Suppressor macrophage treated with lipopolysaccharide for 4 hours (primary cell): ENCODE data around the gene SLC35F1.
"Not testable (repeated sequence)": the region's sequence is repeated elsewhere in the genome, so short reads cannot be mapped to it uniquely, and the experiment has no call there.

Experiments used
- DNase-seq: peaks from one replicate; pipeline ENCODE4 v3.0.0-alpha.2; 2020

The SLC35F1 gene

DNA sequence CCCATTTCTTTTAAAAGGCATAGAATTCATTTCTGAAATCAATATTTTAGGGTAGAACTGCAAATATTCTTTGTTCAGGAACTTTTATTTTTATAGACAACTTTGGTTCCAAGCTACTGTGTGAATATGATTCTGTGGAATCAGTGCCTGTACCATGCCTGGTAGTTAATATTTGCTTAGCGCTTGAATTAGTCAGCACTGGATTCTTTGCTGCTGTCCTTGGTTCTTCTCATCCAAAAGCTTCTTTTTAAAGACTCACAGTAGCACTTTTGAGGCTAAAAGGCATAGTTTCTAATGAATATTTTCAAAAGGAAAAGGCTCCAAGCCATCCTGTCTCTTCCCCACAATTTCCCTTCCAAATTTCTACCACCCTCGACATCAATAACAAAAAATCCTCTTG, 109.5 kb downstream of the SLC35F1 start:
- no peak for DNase-seq

DNA sequence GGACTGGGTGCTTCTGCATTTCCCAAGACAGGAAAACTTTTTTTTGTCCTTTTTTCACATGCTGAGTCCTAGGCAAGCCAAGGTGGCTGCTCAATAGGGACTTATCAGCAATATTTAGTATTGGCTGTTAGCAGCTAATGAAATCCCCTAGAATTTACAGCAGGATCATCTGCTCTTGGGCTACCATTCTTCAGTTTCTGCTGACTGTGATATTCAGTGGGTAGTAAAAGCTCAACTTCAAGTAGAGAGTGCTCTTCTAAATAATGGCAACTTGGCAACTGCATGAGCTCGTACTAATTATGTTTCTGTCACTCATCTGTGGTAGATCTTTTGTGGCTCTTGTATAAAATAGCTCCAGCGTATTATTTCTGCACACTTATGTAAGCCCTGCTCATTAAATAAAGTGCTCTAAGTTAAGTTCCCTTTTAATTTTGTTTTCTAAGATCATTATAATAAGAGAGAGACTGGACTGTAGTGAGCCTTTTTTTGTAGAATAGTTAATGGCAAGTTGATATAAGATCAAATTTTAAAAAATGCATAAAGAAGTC, 110.3 kb downstream of the SLC35F1 start:
- no peak for DNase-seq

DNA sequence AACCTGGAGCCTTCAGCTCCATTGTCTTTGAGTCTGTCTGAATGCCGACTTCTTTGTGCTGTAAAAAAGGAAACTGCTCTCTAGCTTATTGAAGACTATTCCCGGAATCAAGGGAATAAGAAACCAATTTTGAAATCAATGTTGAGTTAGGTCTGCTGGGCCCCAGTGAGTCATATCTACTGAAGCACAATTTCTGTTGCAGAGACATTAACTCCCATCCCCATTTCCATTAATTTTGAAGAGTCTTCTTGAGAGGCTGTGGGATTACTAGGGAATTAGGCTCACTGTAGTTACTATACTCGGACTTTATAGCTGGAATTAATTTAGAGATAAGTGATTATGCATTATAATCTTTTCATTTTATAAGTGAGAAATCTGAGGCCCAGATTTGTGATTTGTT, 116.7 kb downstream of the SLC35F1 start:
- DNase-seq = no peak

DNA sequence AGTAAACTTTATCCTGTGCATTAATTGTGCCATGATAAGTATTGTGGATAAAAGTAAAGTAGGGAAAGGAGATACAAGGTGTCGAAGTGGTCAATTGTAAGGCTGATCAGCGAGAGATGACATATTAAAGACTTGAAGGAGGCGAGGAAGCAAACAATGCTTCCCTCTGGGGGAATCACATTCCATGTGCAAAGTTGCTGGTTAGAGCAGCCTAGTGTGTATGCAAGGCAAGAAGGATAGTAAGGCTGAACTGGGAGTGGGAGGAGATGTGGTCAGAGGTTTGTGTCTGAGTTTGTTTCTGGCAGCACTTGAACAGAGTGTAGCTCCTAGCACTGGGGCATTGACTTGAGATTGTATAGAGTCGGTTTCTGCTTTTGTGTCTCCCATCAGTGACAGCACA, 122.9 kb downstream of the SLC35F1 start:
- DNase-seq = no peak

DNA sequence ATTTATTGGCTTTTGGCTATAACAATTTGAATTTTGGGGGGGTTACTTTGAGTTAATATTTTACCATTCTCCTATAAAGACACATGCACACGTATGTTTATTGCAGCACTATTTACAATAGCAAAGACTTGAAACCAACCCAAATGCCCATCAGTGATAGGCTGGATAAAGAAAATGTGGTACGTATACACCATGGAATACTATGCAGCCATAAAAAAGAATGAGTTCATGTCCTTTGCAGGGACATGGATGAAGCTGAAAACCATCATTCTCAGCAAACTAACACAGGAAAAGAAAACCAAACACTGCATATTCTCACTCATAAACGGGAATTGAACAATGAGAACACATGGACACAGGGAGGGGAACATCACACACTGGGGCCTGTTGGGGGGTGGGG, 130.4 kb downstream of the SLC35F1 start:
- DNase-seq = not testable (repeated sequence)

DNA sequence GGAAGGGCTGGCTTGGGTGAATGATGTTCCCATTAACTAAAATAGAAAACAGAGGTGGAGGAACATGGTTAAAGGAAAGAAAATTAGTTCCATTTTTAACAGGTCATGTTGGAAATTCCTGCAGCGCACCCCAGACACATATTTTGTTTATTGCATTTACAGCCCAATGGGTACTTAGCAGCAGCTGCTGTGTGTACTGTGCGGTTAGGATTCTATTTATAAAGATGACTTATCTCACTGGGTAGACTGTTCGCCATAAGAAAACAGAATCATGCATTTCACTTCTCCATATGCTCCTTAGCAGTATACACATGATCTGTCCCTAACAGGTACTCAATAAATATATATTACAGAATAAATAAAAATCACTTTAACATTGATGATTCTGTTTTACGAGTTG, 135.8 kb downstream of the SLC35F1 start:
- DNase-seq = no peak

DNA sequence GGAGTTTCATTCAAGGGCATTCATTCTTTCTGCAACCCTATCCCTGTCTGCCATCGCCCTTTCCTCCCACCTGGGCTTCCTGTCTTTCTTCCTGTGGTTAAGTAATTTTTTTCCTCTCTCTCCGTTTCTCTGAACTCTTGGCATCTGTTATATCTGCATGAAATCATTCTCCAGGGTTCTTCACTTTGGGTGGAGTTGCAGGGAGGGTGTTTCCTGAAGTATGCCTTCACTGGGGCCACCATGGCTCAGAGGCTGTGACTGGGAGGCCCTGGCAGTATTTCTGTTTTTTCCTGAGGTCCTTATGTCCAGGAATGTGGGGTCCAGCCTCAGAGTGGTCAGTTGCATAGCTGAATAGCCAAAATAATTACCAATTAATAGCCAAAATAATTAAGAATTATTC, 137.2 kb downstream of the SLC35F1 start:
- DNase-seq = no peak

DNA sequence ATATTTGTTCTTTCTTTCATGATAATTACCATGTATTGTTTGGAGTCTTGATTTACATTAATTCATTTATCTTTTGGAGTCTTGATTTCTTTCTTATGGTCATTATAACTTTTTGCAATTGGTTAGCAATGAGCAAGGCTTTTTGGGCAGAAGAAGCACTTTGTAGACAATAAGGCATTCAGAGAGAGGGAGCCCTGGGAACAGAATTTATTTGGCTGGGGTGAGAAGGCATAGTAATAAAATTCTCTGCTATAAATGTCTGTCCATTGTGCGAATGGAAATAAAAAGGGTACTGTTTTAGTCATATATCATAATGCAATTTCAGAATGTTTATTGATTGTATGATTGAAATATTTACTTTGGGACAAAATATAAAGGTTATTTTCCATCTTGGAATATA, 147.0 kb downstream of the SLC35F1 start:
- no peak for DNase-seq

DNA sequence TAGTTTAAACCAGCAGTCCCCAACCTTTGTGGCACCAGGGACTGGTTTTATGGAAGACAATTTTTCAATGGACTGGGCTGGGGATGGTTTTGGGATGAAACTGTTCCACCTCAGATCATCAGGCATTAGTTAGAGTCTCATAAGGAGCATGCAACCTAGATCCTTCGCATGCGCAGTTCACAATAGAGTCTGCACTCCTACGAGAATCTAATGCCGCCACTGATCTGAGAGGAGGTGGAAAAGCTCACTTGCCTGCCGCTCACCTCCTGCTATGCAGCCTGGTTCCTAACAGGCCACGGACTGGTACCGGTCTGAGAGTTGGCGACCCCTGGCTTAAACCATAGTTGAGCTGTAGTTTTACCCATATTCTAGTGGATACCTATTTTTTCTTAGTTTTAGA, 154.6 kb downstream of the SLC35F1 start:
- DNase-seq = no peak

DNA sequence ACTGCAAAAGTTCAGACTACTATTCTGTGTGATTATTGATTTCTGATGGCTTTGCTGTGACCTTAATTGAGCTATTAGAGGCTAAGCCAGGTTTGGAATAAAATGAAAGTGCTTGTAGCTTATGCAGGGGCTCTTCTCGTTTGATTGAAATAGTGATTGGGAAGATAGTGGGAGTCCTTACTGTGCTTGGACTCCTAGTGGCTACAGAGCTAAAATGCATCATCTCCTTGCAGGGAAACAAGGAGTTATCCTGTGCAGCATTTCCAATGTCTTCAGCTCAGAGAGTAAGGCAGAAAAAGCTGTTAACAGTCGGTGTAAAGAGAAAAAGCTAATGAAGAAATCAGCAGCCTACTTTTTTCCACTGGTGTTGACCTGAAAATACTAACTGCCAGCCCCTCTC, 173.5 kb downstream of the SLC35F1 start:
- DNase-seq = no peak

DNA sequence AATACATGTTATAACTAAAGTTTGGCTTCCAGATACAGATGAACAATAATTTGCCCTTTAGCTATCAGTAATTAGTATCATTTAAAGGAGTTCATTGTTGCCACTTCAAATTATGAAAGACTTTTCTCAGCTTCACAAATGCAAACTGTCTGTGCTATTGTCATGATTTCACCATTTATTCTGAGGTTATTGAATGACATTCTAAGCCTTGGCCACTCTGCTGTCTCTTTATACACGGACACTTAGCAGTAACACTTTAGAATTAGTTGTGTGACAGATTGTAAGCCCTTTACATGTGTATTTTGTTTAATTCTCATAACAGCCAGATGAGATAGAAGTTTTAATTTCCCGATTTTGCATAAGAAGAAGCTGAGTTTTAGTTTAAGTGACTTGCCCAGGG, 176.6 kb downstream of the SLC35F1 start:
- no peak for DNase-seq

DNA sequence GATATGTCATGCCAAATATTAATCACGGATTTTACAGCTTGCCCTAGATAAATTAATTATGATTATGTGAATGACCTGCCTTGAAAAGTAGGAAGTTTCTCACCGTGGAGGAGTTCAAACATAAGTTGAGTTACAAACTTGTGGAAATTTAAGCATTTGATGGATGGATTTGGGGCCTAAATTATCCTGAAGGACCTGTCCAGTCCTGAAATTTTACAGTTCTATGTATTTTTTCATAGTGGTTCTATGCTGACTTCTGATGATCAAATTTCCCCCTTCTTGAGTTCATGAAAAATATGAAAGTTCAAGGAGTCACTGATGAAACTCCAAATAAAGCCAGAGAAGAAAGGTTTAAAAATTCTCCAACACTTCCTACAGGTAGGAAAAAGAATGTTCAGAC, 178.6 kb downstream of the SLC35F1 start:
- no peak for DNase-seq

DNA sequence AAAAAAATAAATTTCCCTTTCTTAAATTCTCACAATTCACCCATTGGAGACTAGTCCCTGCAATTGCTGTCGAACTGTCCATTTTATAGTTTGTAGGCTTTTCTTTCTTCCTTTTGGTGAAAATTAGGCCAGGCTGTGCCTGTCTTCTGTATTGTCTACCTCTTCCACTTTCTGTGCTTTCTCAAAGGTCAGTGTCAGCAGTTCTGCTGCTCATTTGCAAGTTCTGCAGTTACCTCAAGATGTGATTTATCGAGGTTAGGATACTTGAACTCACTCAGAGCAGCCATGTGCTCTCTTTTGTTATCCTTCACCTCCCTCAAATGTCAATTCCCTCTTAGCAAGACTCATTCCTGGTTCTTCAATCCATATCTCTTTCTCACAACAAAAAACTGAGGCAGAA, 179.1 kb downstream of the SLC35F1 start:
- no peak for DNase-seq

DNA sequence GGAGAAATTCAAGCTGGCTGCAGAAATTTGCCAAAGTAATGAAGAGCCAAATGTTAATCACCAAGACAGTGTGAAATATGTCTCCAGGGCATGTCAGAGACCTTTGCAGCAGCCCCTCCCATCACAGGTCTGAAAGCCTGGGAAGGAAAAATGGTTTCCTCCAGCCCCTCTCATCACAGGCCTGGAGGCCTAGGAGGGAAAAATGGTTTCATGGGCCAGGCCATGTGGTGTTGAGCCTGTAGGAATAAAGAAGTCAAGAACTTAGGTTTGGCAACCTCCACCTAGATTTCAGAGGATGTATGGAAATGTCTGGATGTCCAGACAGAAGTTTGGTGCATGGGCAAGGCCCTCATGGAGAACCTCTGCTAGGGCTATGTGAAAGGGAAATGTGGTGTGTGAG, 185.0 kb downstream of the SLC35F1 start:
- no peak for DNase-seq

DNA sequence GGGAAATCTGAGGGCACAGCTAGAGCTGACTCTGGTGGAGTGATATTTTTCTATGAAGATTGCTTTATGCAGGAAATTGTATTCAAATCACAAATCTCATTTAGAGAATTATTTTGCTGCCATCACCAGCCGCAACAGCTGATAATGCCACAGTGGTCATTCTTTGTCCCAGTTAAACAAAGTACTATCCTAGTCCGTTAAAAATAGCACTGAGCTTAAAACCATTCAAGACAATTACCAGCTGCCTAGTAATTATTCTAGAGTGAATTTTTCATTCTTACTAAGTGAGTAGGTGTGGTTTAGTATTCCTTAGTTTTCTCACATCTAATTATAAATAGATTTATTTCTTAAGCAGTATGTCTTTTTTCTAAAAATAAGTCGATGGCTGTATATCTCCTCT, 190.5 kb downstream of the SLC35F1 start:
- DNase-seq = no peak

DNA sequence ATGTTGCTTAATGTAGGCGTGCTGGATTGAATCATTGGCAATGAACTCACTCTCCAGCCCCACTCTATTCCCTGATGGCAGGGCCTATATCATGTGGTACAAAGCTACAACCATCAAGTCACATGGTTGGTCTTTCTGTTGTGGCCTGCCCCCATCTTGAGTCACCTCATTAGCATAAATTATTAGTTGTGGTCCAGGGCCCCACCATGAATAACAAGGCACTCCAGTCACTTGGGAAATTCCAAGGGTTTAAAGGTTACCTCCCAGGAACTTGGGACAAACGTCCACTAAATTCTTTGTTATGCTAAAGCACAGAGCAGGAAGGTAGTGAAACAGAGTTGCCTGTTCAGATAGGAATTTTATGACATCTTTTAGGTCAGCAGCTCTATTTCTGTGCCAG, 193.7 kb downstream of the SLC35F1 start:
- peak; percentile 0 for DNase-seq

DNA sequence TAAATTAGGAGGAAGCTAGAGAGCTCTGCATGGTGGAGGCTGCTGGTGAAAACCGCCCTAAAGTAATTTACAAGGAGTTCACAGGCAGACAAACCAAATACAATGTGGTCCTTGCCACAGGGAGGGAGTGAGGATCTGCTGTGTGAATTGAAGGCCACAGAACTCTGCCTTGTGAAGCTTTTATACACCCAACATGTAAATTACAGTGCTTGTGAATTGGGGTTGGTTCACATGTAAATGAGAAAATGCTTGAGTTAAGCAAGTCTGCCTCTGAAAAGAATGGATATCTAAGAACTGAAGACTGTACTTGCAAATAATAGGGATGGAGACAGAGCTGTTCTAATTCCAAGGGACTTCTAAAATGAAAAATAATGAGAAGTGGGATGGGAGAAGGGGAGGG, 194.2 kb downstream of the SLC35F1 start:
- DNase-seq = no peak

DNA sequence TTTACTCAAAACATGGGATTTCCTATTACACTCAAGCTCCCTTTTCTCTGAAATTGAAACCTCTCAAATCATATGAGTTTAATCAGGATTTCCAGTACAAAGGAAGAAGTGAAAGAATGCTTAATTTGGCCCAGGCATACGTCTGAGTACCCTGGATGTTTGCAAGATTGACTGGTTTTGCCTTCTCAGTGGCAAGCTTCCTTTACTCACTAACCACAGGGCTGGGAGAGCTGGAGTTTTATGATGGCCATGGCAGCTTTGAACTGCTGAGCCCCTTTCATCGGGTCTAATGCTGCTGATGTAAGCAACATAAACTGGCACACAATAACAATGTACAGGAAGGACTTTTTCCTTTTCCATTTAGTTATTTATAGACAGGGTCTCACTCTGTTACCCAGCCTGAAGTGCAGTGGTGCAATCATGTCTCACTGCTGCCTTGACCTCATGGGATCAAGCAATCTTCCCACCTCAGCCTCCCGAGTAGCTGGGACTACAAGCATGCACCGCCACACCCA, 194.8 kb downstream of the SLC35F1 start:
- DNase-seq = no peak

DNA sequence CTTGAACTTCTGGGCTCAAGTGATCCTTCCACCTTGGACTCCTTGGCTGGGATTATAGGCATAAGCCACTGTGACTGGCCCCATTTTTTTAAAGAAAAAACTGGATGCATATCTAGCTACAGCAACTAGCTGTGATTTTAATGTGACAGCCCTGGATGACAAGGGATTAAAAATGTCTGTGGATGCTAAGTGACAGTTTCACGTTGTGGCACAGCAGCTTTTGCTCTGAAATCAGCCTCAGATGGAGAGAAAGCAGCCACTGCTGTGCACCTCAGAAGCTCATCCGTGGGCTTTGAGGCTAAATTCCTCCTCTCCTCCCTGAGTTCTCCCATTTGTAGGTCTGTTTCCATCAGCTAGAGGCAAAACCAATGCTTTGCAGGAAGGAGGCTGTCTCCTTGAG, 195.3 kb downstream of the SLC35F1 start:
- DNase-seq = no peak

DNA sequence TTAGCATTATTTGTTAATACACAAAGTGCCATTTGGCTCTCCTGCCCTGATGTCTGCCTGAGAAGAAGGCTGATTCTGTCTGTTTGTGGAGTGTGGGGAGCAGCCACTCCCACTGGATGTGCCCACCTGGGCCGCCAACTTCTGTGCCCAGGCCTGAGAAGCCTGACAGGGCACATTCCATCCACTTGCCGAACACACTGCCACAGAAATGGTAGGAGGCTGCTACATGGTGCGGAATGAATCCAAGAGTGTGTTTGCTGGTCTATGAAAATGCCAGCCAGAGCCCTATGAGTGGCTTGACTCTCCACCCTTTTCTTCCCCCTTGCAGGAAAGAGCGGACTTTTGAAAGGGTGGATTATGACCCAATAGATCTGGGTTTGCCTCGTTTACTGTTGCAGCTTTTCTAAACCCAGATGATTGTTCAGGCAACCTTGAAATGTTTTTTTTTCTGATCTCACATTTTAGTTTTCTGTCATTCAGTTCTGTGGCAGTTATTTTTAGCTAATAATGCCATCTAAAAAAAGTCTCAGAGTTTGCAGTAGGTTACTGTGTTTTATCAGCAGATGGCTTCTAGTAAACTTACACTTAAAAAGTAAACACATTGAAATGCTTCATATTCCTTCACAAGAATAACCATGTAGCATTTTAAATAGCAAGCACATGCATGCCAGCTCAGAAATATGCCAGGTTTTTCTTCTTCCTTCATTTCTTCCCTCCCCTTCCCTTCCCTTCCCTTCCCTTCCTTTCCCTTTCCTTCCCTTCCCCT, 196.5 kb downstream of the SLC35F1 start:
- no peak for DNase-seq

DNA sequence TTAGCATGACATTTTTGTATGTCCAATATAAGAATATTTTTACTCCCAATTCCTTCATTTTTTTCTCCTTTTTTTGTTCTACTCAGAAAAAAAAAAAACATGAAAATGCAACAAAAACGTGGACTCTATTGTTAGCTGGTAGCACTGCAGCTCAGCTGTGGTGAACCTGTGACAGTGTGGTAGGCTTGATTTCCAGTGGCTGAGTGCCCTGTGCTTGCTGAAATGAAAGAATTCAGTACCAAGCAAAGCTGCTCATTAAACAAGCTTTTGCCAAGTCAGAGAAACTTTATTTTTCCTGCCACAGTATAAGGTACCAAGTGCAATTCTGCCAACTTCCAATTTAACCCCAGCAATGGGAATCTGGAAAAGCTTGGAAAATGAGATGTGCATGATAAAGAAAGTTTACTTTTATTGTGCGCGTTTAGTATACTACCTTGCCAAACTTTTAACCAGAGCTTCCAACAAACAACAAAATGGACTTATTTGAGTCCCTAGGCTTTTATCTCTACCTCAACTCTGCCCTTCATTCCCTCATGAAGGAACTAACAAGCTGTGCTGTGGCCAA, 215.2 kb downstream of the SLC35F1 start:
- no peak for DNase-seq

DNA sequence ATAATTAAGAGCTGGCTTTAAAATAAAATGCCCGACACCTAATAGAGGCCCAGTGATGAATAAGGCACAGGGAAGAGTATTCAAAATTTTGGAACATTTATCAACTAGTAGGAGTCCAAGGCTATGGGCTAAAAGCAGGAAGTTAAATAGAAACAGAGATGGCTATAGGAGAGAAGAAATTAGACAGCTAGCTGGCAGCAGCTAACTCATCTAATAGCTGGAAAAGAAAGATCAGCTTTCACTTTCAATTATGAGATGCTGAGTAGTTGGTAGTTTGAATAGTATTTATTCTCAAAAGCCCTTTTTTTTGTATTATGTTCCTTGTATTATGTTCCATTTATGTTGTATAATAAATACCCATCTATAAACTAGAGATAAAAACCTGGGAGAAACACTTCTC, 215.7 kb downstream of the SLC35F1 start:
- no peak for DNase-seq

DNA sequence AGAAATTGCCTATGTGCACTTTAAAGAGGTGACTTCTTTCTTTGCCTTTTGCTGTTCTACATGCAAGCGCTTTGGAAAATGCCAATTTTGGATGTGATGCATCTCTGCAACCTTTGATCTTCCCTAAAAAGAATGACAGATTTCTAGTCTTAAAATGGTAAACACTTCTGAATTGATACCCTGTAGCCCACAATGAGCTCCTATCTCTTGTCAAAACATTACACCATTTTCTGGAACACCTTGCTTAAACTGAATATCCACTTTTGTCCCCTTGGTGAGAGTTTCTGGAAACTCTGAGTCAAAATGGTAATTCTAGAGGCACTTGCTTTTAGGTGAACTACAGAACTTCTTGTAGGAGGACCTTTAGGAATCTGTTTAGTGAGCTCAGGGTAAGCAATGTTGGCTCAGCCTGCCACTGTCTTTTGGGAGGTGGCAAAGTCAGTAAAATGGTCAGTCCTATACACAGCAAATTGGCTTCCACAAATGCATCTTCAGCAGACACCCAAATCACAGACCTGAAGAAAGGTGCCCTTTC, 216.5 kb downstream of the SLC35F1 start:
- DNase-seq = no peak

DNA sequence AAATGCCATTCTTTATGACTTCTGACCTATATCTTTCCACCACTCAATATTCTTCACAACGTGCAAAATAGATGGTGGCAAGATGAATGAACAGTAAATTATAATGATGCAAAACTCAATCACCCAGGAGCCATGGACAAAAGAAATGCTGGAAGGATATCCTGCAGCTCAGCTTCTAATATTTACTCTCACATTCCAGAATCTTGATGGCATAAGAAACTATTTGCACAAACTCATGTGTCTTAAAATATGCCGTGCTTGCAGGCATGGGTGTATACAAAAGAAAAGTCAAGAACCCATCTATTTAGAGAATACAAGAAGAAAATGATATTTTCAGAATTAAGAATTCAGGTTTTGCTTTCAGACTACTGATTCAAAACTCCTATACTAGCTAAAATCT, 217.8 kb downstream of the SLC35F1 start:
- no peak for DNase-seq
